CD4-positive, CD25-positive, alpha-beta regulatory T cell (primary cell): ENCODE results near the gene SLC8B1. TPM values are rescaled to one million over a fixed set of nuclear protein-coding genes. Genes with fewer than 3 reads are reported as not detected.

Source experiments
- ATAC-seq, 2 donors: fragments of 150-1000 bp; cut with Tn5 transposase; one replicate each; pipeline ENCODE4 v1.10.0; 2021; ENCODE audit warnings: low read depth in 2 of 2, moderate number of reproducible peaks in 2 of 2, moderate library complexity in 1 of 2
- DNase-seq, 3 donors: peaks; one replicate each; pipeline versions ENCODE4 v3.0.0 to v3.0.0-alpha.2; 2012 to 2022; ENCODE audit warnings: mixed read lengths in 1 of 3
- H3K27ac ChIP-seq: one replicate; pipeline ENCODE4 v1.7.0; 2013; ENCODE audit warnings: mild to moderate bottlenecking, low read length; ENCODE audit not compliant: insufficient read depth, poor library complexity, severe bottlenecking
- H3K27me3 ChIP-seq: one replicate; pipeline ENCODE4 v1.7.0; 2013; ENCODE audit warnings: low read length; ENCODE audit not compliant: control insufficient read depth, insufficient read depth
- H3K36me3 ChIP-seq: one replicate; pipeline ENCODE4 v1.7.0; 2013; ENCODE audit warnings: mild to moderate bottlenecking, low read length, moderate library complexity; ENCODE audit not compliant: control insufficient read depth, insufficient read depth
- H3K4me1 ChIP-seq: 2 replicates; pipeline ENCODE4 v1.7.0; 2013; ENCODE audit warnings: mild to moderate bottlenecking, low read length; ENCODE audit not compliant: insufficient read depth, control insufficient read depth, poor library complexity, severe bottlenecking
- H3K4me3 ChIP-seq: one replicate; pipeline ENCODE4 v1.7.0; 2013; ENCODE audit warnings: low read depth, mild to moderate bottlenecking, low read length, moderate library complexity
- H3K9me3 ChIP-seq, 2 experiments: 1 replicate in 1 of 2; 2 replicates in 1 of 2; pipeline ENCODE4 v1.7.0; 2013; ENCODE audit warnings: low read length in 2 of 2, mild to moderate bottlenecking in 1 of 2, moderate library complexity in 1 of 2; ENCODE audit not compliant: control insufficient read depth in 2 of 2
- H3K27ac Mint-ChIP-seq, 3 donors: one replicate each; pipeline ENCODE4 v1.8.0; 2020 to 2022; ENCODE audit warnings: mild to moderate bottlenecking in 3 of 3, mixed read lengths in 3 of 3, moderate library complexity in 2 of 3
- H3K27me3 Mint-ChIP-seq: one replicate; pipeline ENCODE4 v1.8.0; 2022; ENCODE audit warnings: mild to moderate bottlenecking, mixed read lengths
- H3K36me3 Mint-ChIP-seq: one replicate; pipeline ENCODE4 v1.8.0; 2020; ENCODE audit warnings: mixed read lengths
- H3K4me1 Mint-ChIP-seq, 4 donors: one replicate each; pipeline ENCODE4 v1.8.0; 2020 to 2022; ENCODE audit warnings: mixed read lengths in 4 of 4, mild to moderate bottlenecking in 1 of 4
- H3K4me3 Mint-ChIP-seq, 4 donors: one replicate each; pipeline ENCODE4 v1.8.0; 2020 to 2022; ENCODE audit warnings: mild to moderate bottlenecking in 4 of 4, mixed read lengths in 4 of 4, moderate library complexity in 3 of 4
- H3K9me3 Mint-ChIP-seq, 7 donors: one replicate each; pipeline ENCODE4 v1.8.0; 2020 to 2022; ENCODE audit warnings: mixed read lengths in 7 of 7, mild to moderate bottlenecking in 3 of 7, moderate library complexity in 2 of 7
- polyA plus RNA-seq, 4 donors: library from polyadenylated mRNA; unstranded; fragments of 300-500 nt; fragmentation: Illumina TruSeq; gene quantifications; one replicate each; pipeline ENCODE4 v1.2.3, GENCODE V29; 2021
- total RNA-seq: library from RNA; stranded (reverse); gene quantifications from one replicate; pipeline ENCODE4 v1.2.3, GENCODE V29; 2022

SLC8B1 gene
- total and polyA plus RNA-seq, 5 donors from 2014 or later: 47.4 to 95.0 (median 77.8) TPM

- H3K4me1 Mint-ChIP-seq: peaks cover 0 to 21% (median 5%) of the 10 kb centered on the region in 4 donors
- peak overlapping the region in 2 of 4 donors; percentile 4 to 75 for H3K4me3 Mint-ChIP-seq
- H3K36me3 Mint-ChIP-seq: peaks cover 35% of the 10 kb centered on the region
- Histone ChIP-seq H3K27me3 (no peaks in the 10 kb centered on the region), H3K4me1 (no peaks in the 10 kb centered on the region), H3K4me3 (no peak overlapping the region), H3K27ac (no peak overlapping the region), H3K36me3 (peaks cover 71% of the 10 kb centered on the region), H3K9me3 (no peaks in the 10 kb centered on the region)
- ATAC-seq: no peak
- no peaks in the 10 kb centered on the region for H3K27me3 Mint-ChIP-seq
- DNase-seq: peak in 1 of 3 donors; percentile 72
- H3K9me3 Mint-ChIP-seq: no peaks in the 10 kb centered on the region
- peak overlapping the region; percentile 85 to 97 (median 88) for H3K27ac Mint-ChIP-seq
These were observed 31.8 kb downstream of the SLC8B1 start for GRCh38 chr12:113302886-113303640.

GRCh38 chr12:113302466-113302865 lies 32.4 kb downstream of the SLC8B1 start:
- H3K36me3 Mint-ChIP-seq: peaks cover 35% of the 10 kb centered on the region
- no peaks in the 10 kb centered on the region for H3K27me3 Mint-ChIP-seq
- peak overlapping the region; percentile 85 to 97 (median 88) for H3K27ac Mint-ChIP-seq
- H3K36me3 ChIP-seq: peaks cover 66% of the 10 kb centered on the region
- no peaks in the 10 kb centered on the region for H3K27me3 ChIP-seq
- no peak overlapping the region for H3K27ac ChIP-seq
- H3K9me3 Mint-ChIP-seq: no peaks in the 10 kb centered on the region
- no peaks in the 10 kb centered on the region for H3K4me1 ChIP-seq
- peaks cover 0 to 21% (median 5%) of the 10 kb centered on the region in 4 donors for H3K4me1 Mint-ChIP-seq
- H3K9me3 ChIP-seq: no peaks in the 10 kb centered on the region
- ATAC-seq (no peak), DNase-seq (no peak)
- H3K4me3 Mint-ChIP-seq: peak overlapping the region in 2 of 4 donors; percentile 4 to 75
- no peak overlapping the region for H3K4me3 ChIP-seq

DNA sequence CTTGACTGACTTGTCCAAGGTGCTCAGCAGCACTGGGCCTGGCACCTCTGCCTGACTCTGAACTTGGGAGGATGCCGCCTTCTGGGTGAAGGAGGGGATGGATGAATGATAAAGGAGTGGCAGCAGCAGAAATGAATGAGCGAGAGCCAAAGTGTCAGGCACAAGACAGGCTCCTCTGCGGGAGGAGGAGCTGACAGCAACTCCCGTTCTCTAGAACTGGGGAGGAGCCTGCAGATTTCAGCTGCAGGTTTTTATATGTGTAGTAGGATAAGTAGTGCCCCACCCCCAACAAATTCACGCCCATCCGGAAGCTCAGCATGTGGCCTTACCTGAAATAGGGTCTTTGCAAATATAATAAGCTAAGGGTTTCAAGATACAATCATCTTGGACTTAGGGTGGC lies 33.1 kb downstream of the SLC8B1 start:
- no peaks in the 10 kb centered on the region for H3K4me1 ChIP-seq
- ATAC-seq: no peak
- H3K36me3 ChIP-seq: peaks cover 65% of the 10 kb centered on the region

DNA sequence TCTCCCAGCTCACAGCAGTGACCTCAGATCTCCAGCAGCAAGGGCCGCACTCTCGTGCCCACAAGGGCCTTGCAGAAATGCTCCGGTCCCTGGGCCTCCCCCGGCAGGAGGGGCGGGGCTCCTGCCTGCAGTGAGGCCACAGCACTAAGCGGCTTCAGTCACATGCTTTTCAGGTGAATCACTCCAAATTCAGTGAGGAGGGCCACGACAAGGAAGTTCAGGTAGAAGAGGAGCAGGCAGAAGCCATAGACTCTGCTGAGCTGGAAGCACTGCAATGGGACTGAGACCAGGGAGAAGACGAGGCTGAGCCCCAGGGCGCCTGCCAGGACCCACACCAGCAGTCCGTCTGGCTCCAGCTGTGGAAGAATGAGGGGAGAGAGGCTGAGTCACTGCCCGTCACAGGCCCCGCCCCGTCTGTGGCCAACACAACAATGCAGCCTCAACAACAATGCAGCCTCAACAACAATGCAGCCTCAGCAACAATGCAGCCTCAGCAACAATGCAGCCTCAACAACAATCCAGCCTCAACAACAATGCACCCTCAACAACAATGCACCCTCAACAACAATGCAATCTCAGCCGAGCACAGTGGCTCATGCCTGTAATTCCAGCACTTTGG lies 35.2 kb downstream of the SLC8B1 start:
- Histone ChIP-seq H3K4me1 (no peaks in the 10 kb centered on the region), H3K27me3 (no peaks in the 10 kb centered on the region), H3K9me3 (no peaks in the 10 kb centered on the region), H3K4me3 (no peak overlapping the region), H3K27ac (no peak overlapping the region), H3K36me3 (peaks cover 53% of the 10 kb centered on the region)
- Mint-ChIP-seq H3K4me1 (peaks cover 0 to 19% (median 5%) of the 10 kb centered on the region in 4 donors), H3K27ac (peak overlapping the region in 2 of 3 donors; percentile 38 to 63), H3K27me3 (no peaks in the 10 kb centered on the region), H3K9me3 (no peaks in the 10 kb centered on the region), H3K4me3 (no peak overlapping the region), H3K36me3 (peaks cover 31% of the 10 kb centered on the region)
- no peak for ATAC-seq
- DNase-seq: no peak

More for the DNA sequence above, 33.1 kb downstream of the SLC8B1 start:
- H3K27ac ChIP-seq: no peak overlapping the region
- H3K9me3 ChIP-seq: no peaks in the 10 kb centered on the region
- Mint-ChIP-seq H3K27ac (peak overlapping the region; percentile 26 to 73 (median 32)), H3K9me3 (no peaks in the 10 kb centered on the region), H3K36me3 (peaks cover 32% of the 10 kb centered on the region), H3K27me3 (no peaks in the 10 kb centered on the region), H3K4me1 (peaks cover 0 to 21% (median 5%) of the 10 kb centered on the region in 4 donors), H3K4me3 (no peak overlapping the region)
- DNase-seq: no peak
- no peaks in the 10 kb centered on the region for H3K27me3 ChIP-seq
- H3K4me3 ChIP-seq: no peak overlapping the region

GRCh38 chr12:113298861-113299545 lies 35.9 kb downstream of the SLC8B1 start:
- Histone ChIP-seq H3K36me3 (peaks cover 48% of the 10 kb centered on the region), H3K4me3 (no peak overlapping the region)
- H3K9me3 Mint-ChIP-seq: no peaks in the 10 kb centered on the region

DNA sequence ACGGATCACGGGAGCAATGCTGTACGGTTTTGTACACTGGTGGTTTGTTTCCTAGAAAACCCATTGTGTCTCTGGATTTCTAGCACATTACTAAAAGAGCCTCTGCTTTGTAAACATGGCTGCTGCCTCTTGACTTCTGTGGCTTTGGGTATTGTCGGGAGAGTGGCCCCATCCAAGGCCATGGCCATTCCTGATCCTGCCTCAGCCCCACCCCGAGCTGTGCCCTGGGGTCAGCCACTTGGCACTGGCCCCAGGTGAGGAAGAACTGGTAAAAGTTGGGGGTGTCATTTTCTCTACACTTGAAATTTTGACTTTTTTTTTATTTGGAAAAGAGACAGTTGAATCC lies 36.5 kb downstream of the SLC8B1 start:
- H3K36me3 Mint-ChIP-seq: peaks cover 25% of the 10 kb centered on the region
- Histone ChIP-seq H3K4me3 (no peak overlapping the region), H3K27ac (no peak overlapping the region), H3K9me3 (no peaks in the 10 kb centered on the region), H3K4me1 (no peaks in the 10 kb centered on the region), H3K36me3 (peaks cover 46% of the 10 kb centered on the region), H3K27me3 (no peaks in the 10 kb centered on the region)
- no peaks in the 10 kb centered on the region for H3K27me3 Mint-ChIP-seq
- H3K9me3 Mint-ChIP-seq: no peaks in the 10 kb centered on the region
- no peak overlapping the region for H3K4me3 Mint-ChIP-seq
- peaks cover 0 to 16% (median 5%) of the 10 kb centered on the region in 4 donors for H3K4me1 Mint-ChIP-seq
- ATAC-seq (no peak), DNase-seq (no peak)
- H3K27ac Mint-ChIP-seq: no peak overlapping the region

More at GRCh38 chr12:113298861-113299545, 35.9 kb downstream of the SLC8B1 start:
- peak overlapping the region; percentile 5 for H3K27ac ChIP-seq
- ATAC-seq (no peak), DNase-seq (no peak)
- H3K27me3 ChIP-seq: no peaks in the 10 kb centered on the region
- H3K4me3 Mint-ChIP-seq: no peak overlapping the region
- H3K27ac Mint-ChIP-seq: no peak overlapping the region
- peaks cover 29% of the 10 kb centered on the region for H3K36me3 Mint-ChIP-seq
- no peaks in the 10 kb centered on the region for H3K27me3 Mint-ChIP-seq
- peaks cover 0 to 19% (median 5%) of the 10 kb centered on the region in 4 donors for H3K4me1 Mint-ChIP-seq
- no peaks in the 10 kb centered on the region for H3K4me1 ChIP-seq
- H3K9me3 ChIP-seq: no peaks in the 10 kb centered on the region

- H3K36me3 Mint-ChIP-seq: peaks cover 23% of the 10 kb centered on the region
- peak overlapping the region in 2 of 3 donors; percentile 48 to 69 for H3K27ac Mint-ChIP-seq
- no peak overlapping the region for H3K4me3 Mint-ChIP-seq
- H3K4me1 Mint-ChIP-seq: peaks cover 0 to 10% (median 2%) of the 10 kb centered on the region in 4 donors
- Histone ChIP-seq H3K27me3 (no peaks in the 10 kb centered on the region), H3K27ac (no peak overlapping the region), H3K4me3 (no peak overlapping the region), H3K9me3 (no peaks in the 10 kb centered on the region), H3K4me1 (no peaks in the 10 kb centered on the region), H3K36me3 (peaks cover 46% of the 10 kb centered on the region)
- DNase-seq (no peak), ATAC-seq (no peak)
- H3K9me3 Mint-ChIP-seq: no peaks in the 10 kb centered on the region
- no peaks in the 10 kb centered on the region for H3K27me3 Mint-ChIP-seq
These were observed 37.1 kb downstream of the SLC8B1 start for GRCh38 chr12:113297621-113298471.
